SU-DHL-6 (cell line): ENCODE data around the gene PALLD.

ENCODE experiments used
- CTCF ChIP-seq: fragments of 200-600 bp; sonication (generic); IDR thresholded peaks from one replicate; pipeline ENCODE4 v1.5.1; 2017; ENCODE audit warnings: antibody characterized with exemption, mild to moderate bottlenecking, low read length, moderate library complexity; ENCODE audit not compliant: insufficient read depth, poor library complexity, severe bottlenecking
- EZH2phosphoT487 ChIP-seq: fragments of 200-600 bp; sonication (generic), shearing (Covaris generic); conservative IDR thresholded peaks from 2 replicates; pipeline ENCODE4 v1.6.1; 2018; ENCODE audit warnings: mild to moderate bottlenecking, antibody characterized with exemption, low read length, moderate library complexity, mixed read lengths

GRCh38 chr4:168748807-168749206 is 252.0 kb downstream of the PALLD start:
- no peak for TF ChIP-seq CTCF
- TF ChIP-seq EZH2phosphoT487 = no peak
